Mesenchymal stem cell (in vitro differentiated cells and primary cell): ENCODE results near the gene FOXD4. TPM values are rescaled to one million over a fixed set of nuclear protein-coding genes. Genes with fewer than 3 reads are reported as not detected.
A peak's percentile ranks its signal among the peaks of the same experiment; 100 is the strongest.
"Not testable (repeated sequence)": the region's sequence is repeated elsewhere in the genome, so short reads cannot be mapped to it uniquely, and the experiment has no call there.

ENCODE experiments used
- DNase-seq: peaks from one replicate; pipeline ENCODE4 v3.0.0-alpha.2; 2013
- H2AFZ ChIP-seq: one replicate; pipeline ENCODE4 v1.6.1; 2013; ENCODE audit warnings: low read depth, mild to moderate bottlenecking, control low read depth, inconsistent platforms, low read length, moderate library complexity
- H2AK5ac ChIP-seq: 2 replicates; pipeline ENCODE4 v1.6.1; 2013; ENCODE audit warnings: low read length, moderate library complexity, mild to moderate bottlenecking, inconsistent platforms; ENCODE audit not compliant: severe bottlenecking
- H2BK120ac ChIP-seq: one replicate; pipeline ENCODE4 v1.6.1; 2013; ENCODE audit warnings: low read depth, mild to moderate bottlenecking, inconsistent platforms, low read length, moderate library complexity
- H2BK12ac ChIP-seq, 2 experiments: one replicate each; pipeline ENCODE4 v1.6.1; 2013; ENCODE audit warnings: inconsistent platforms in 2 of 2, low read length in 2 of 2, mild to moderate bottlenecking in 2 of 2, moderate library complexity in 2 of 2, control low read depth in 1 of 2
- H2BK15ac ChIP-seq: one replicate; pipeline ENCODE4 v1.6.1; 2013; ENCODE audit warnings: mild to moderate bottlenecking, low read depth, inconsistent platforms; ENCODE audit not compliant: poor library complexity, severe bottlenecking
- H2BK5ac ChIP-seq: 2 replicates; pipeline ENCODE4 v1.6.1; 2013; ENCODE audit warnings: low read depth, mild to moderate bottlenecking, low read length, control low read depth, inconsistent platforms; ENCODE audit not compliant: poor library complexity, severe bottlenecking
- H3K14ac ChIP-seq, 2 experiments: one replicate each; pipeline ENCODE4 v1.6.1; 2013; ENCODE audit warnings: inconsistent platforms in 2 of 2, low read length in 2 of 2, control low read depth in 1 of 2, mild to moderate bottlenecking in 1 of 2, moderate library complexity in 1 of 2
- H3K18ac ChIP-seq, 2 experiments: one replicate each; pipeline ENCODE4 v1.6.1; 2013; ENCODE audit warnings: inconsistent platforms in 2 of 2, low read length in 2 of 2, control low read depth in 1 of 2, low read depth in 1 of 2, mild to moderate bottlenecking in 1 of 2
- H3K23ac ChIP-seq, 2 experiments: one replicate each; pipeline ENCODE4 v1.6.1; 2013; ENCODE audit warnings: inconsistent platforms in 2 of 2, low read length in 2 of 2, mild to moderate bottlenecking in 2 of 2, moderate library complexity in 2 of 2, control low read depth in 1 of 2
- H3K27ac ChIP-seq: 2 replicates; pipeline ENCODE4 v1.5.1; 2013; ENCODE audit warnings: mild to moderate bottlenecking, moderate library complexity, low read length, control low read depth, inconsistent platforms; ENCODE audit not compliant: poor library complexity, severe bottlenecking
- H3K27me3 ChIP-seq, 2 experiments: 2 replicates each; pipeline versions ENCODE4 v1.6.1 to v1.7.0; 2013; ENCODE audit warnings: low read length in 2 of 2, mild to moderate bottlenecking in 2 of 2, moderate library complexity in 2 of 2, control low read depth in 1 of 2, inconsistent platforms in 1 of 2; ENCODE audit not compliant: control insufficient read depth in 1 of 2, insufficient read depth in 1 of 2
- H3K36me3 ChIP-seq, 2 experiments: 2 replicates each; pipeline versions ENCODE4 v1.6.1 to v1.7.0; 2013; ENCODE audit warnings: low read length in 2 of 2, control low read depth in 1 of 2, inconsistent platforms in 1 of 2, low read depth in 1 of 2, mild to moderate bottlenecking in 1 of 2; ENCODE audit not compliant: insufficient read depth in 2 of 2, control insufficient read depth in 1 of 2
- H3K4ac ChIP-seq, 2 experiments: one replicate each; pipeline ENCODE4 v1.6.1; 2013; ENCODE audit warnings: inconsistent platforms in 2 of 2, low read length in 2 of 2, mild to moderate bottlenecking in 2 of 2, moderate library complexity in 2 of 2, control low read depth in 1 of 2, low read depth in 1 of 2
- H3K4me1 ChIP-seq: 2 replicates; pipeline ENCODE4 v1.6.1; 2013; ENCODE audit warnings: low read depth, low read length, control low read depth; ENCODE audit not compliant: control insufficient read depth, insufficient read depth
- H3K4me2 ChIP-seq: 2 replicates; pipeline ENCODE4 v1.6.1; 2013; ENCODE audit warnings: low read length, mild to moderate bottlenecking, inconsistent platforms; ENCODE audit not compliant: poor library complexity, severe bottlenecking
- H3K4me3 ChIP-seq, 2 experiments: 2 replicates each; pipeline versions ENCODE4 v1.5.1 to v1.7.0; 2013; ENCODE audit warnings: low read length in 2 of 2, mild to moderate bottlenecking in 2 of 2, control low read depth in 1 of 2, low read depth in 1 of 2; ENCODE audit not compliant: insufficient read depth in 1 of 2
- H3K79me1 ChIP-seq: replicated peaks from 2 replicates; pipeline ENCODE4 v1.6.1; 2013; ENCODE audit warnings: mild to moderate bottlenecking, control low read depth, low read length, inconsistent platforms; ENCODE audit not compliant: poor library complexity, severe bottlenecking
- H3K9ac ChIP-seq: 2 replicates; pipeline ENCODE4 v1.7.0; 2013; ENCODE audit warnings: mild to moderate bottlenecking, low read length, moderate library complexity
- H3K9me3 ChIP-seq: 2 replicates; pipeline ENCODE4 v1.7.0; 2013; ENCODE audit warnings: mild to moderate bottlenecking, low read length; ENCODE audit not compliant: control insufficient read depth
- H4K8ac ChIP-seq: one replicate; pipeline ENCODE4 v1.6.1; 2013; ENCODE audit warnings: inconsistent platforms, mild to moderate bottlenecking, low read length, moderate library complexity
- H4K91ac ChIP-seq: one replicate; pipeline ENCODE4 v1.6.1; 2013; ENCODE audit warnings: mild to moderate bottlenecking, low read length, inconsistent platforms
- WGBS: methylation state at CpG from one replicate; pipeline ENCODE4 v1.1.7; 2013; ENCODE audit warnings: mixed read lengths; 5-methylcytosine and 5-hydroxymethylcytosine counted together
- polyA plus RNA-seq, 2 experiments: library from polyadenylated mRNA; stranded (reverse); fragments of 200-250 nt; gene quantifications; one replicate each; pipeline ENCODE4 v1.2.3, GENCODE V29; 2013

The FOXD4 gene
- polyA plus RNA-seq (2013, experiment 1 of 2), result 0.10 TPM
- 0.10 TPM for polyA plus RNA-seq (2013, experiment 2 of 2)

DNA sequence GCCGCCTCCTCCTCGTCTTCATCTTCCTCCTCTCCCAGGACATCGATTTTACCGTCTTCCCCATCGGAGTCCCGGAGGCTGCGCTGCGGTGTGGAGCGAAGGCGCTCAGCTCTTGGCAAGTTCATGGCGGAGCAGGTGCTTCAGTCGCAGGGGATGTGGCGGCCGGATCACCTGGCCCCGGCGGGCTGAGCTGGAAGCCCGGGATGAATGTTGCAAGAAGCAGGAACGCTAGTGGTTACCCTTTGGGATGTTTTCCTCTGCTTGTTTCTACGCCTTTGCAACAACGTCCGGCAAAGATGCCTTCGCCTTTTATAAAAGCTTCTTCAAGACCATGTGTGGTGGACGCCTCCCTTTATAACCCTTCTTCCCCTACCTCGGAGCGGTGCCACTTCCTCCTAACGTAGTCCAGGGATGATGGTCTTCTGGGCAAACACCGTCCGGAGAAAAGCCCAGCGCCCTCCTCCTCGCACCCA, at the start of gene FOXD4:
TSS of gene FOXD4 (minus strand) at position 423 of the 473 bp plus-strand sequence. CDS start at position 125, 298 bp downstream.
- WGBS, result 19% methylated on average over 18 of the region's 30 CpGs
- not testable (repeated sequence) for H3K36me3 ChIP-seq

DNA sequence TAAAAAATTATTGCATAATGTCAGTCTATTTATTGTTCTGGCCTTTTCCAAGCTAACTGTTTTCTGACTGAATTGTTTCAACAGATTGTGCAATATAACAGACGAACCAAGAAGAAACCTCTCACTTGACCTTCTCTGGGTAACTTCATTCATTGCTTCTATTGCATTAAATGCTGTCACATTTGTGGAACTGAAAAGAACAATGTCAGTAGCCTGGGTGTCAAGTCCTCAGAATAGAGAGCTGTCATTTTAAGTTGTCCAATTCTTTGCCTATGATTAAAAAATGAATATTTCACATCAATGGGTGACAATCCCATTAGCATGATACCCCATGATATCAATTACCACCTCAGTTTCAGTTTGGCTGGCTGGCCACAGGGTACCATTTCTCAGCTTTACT, 41.7 kb upstream of the FOXD4 start:
- not testable (repeated sequence) for H3K4ac ChIP-seq, H2BK120ac ChIP-seq, H3K27ac ChIP-seq, H3K14ac ChIP-seq, H4K91ac ChIP-seq, H4K8ac ChIP-seq, H2BK5ac ChIP-seq, H2AK5ac ChIP-seq, H3K4me1 ChIP-seq, H2BK12ac ChIP-seq, H3K79me1 ChIP-seq, H3K36me3 ChIP-seq, H2AFZ ChIP-seq, H2BK15ac ChIP-seq, DNase-seq, H3K23ac ChIP-seq, H3K9me3 ChIP-seq, H3K4me2 ChIP-seq, H3K4me3 ChIP-seq, H3K27me3 ChIP-seq, H3K9ac ChIP-seq, H3K18ac ChIP-seq
- no CpG with 5 or more reads among the region's 1 CpG for WGBS

More for the DNA sequence above, at the start of gene FOXD4:
- H2BK120ac ChIP-seq, H3K23ac ChIP-seq, H3K9ac ChIP-seq, H3K79me1 ChIP-seq, H2BK12ac ChIP-seq, H3K4ac ChIP-seq, H2AFZ ChIP-seq, H4K91ac ChIP-seq, DNase-seq, H3K4me3 ChIP-seq, H2BK5ac ChIP-seq, H3K9me3 ChIP-seq, H2BK15ac ChIP-seq, H3K14ac ChIP-seq, H4K8ac ChIP-seq, H3K18ac ChIP-seq, H3K27ac ChIP-seq, H2AK5ac ChIP-seq: not testable (repeated sequence)
- Histone ChIP-seq H3K4me2 (peak within 1 kb of the TSS; percentile 22), H3K4me1 (peaks cover 19% of the 10 kb centered on the region), H3K27me3 (peaks cover 28 to 30% of the 10 kb centered on the region in 2 experiments)

DNA sequence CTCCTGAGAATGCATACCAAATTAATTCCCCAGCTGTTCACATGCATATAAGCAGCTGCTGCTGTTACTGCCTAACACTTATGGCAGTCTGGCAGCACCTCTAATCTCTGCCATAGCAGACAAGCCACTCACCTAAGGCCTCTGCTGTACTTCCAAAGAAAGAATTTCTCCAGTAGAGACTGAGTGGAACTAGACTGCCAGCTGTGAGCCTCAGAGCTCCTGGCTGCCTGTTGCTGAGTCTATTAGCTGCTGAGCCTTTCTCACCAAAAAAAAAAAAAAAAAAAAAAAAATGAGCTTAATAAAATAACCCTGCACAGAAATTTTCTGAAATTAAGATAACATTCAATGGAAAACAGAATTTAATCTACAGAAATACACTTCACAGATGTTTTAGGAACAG, 33.0 kb upstream of the FOXD4 start:
- not testable (repeated sequence) for DNase-seq, H3K14ac ChIP-seq, H3K9me3 ChIP-seq, H3K4me3 ChIP-seq, H3K27me3 ChIP-seq, H3K4ac ChIP-seq, H3K79me1 ChIP-seq, H3K36me3 ChIP-seq, H4K8ac ChIP-seq, H2BK12ac ChIP-seq, H2BK5ac ChIP-seq, H3K27ac ChIP-seq, H2AFZ ChIP-seq, H3K4me1 ChIP-seq, H3K9ac ChIP-seq, H3K18ac ChIP-seq, H4K91ac ChIP-seq, H3K4me2 ChIP-seq, H2AK5ac ChIP-seq, H2BK15ac ChIP-seq, H2BK120ac ChIP-seq, H3K23ac ChIP-seq

DNA sequence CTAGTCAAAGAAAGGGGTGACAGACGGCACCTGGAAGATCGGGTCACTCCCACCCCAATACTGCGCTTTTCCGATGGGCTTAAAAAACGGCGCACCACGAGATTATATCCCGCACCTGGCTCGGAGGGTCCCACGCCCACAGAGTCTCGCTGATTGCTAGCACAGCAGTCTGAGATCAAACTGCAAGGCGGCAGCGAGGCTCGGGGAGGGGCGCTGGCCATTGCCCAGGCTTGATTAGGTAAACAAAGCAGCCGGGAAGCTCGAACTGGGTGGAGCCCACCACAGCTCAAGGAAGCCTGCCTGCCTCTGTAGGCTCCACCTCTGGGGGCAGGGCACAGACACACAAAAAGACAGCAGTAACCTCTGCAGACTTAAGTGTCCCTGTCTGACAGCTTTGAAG, 21.7 kb upstream of the FOXD4 start:
- DNase-seq, H2AK5ac ChIP-seq, H2BK15ac ChIP-seq, H2BK5ac ChIP-seq, H3K27me3 ChIP-seq, H3K79me1 ChIP-seq, H3K4ac ChIP-seq, H4K91ac ChIP-seq, H2BK120ac ChIP-seq, H3K27ac ChIP-seq, H3K14ac ChIP-seq, H2AFZ ChIP-seq, H3K23ac ChIP-seq, H3K36me3 ChIP-seq, H3K18ac ChIP-seq, H3K9ac ChIP-seq, H2BK12ac ChIP-seq, H3K9me3 ChIP-seq, H3K4me1 ChIP-seq, H4K8ac ChIP-seq, H3K4me3 ChIP-seq, H3K4me2 ChIP-seq: not testable (repeated sequence)
- 74% methylated on average over 9 of the region's 17 CpGs for WGBS
